Dermis blood vessel endothelial cell (primary cell): ENCODE data around the gene GINS2. TPM values are rescaled to one million over a fixed set of nuclear protein-coding genes. Genes with fewer than 3 reads are reported as not detected.

Experiments used
- total RNA-seq: library from RNA; depleted of rRNA; stranded (reverse); fragments of >200 nt; gene quantifications from 2 replicates; pipeline ENCODE4 v1.2.3, GENCODE V29; 2014

Gene GINS2
- total RNA-seq, 1 donor from 2014 or later = 6.6 TPM

Other genes starting within 250 kb of the GINS2 start
- 27.5 and 28.8 TPM in 2 replicates for gene GSE1, start 75.6 kb downstream of the GINS2 start, total RNA-seq
- 9.4 and 12.4 TPM in 2 replicates for gene C16orf74, start 62.1 kb upstream of the GINS2 start, total RNA-seq
- gene EMC8, start 110.6 kb upstream of the GINS2 start, total RNA-seq = 36.0 and 36.1 TPM in 2 replicates
- gene COX4I1, start 110.7 kb upstream of the GINS2 start, total RNA-seq = 321 and 608 TPM in 2 replicates
- 2.4 and 25.9 TPM in 2 replicates for gene IRF8, start 210.2 kb upstream of the GINS2 start, total RNA-seq